RPMI7951 (cell line): ENCODE measurements around the gene FGF8. TPM values are rescaled to one million over a fixed set of nuclear protein-coding genes. Genes with fewer than 3 reads are reported as not detected.

Source experiments
- DNase-seq: peaks from one replicate; pipeline ENCODE4 v3.0.0-alpha.2; 2012; ENCODE audit warnings: low read depth
- total RNA-seq: library from RNA; depleted of rRNA; stranded (reverse); fragments of >200 nt; shearing (Covaris generic); gene quantifications from 2 replicates; pipeline ENCODE4 v1.2.3, GENCODE V29; 2014

FGF8 gene
- total RNA-seq, 1 experiment from 2014 or later: not detected

- no peak for DNase-seq
These were observed 6.3 kb upstream of the FGF8 start for GRCh38 chr10:101781984-101782810.

DNA sequence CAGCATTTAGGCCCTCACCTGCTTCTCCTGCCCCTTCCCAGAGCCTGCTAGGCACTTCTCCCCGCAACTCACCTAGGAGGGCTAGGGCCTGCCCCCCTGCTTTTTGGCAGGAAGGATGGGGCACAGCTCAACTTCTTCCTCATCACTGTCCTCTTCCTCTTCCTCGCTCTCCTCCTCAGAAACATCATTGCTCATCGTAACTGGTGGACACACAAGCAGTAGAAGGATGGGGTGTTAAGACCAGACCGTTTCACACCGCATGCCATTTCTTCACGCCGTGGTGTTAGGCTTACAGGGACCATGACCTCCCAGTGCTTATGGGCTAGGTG, 5.7 kb upstream of the FGF8 start:
- DNase-seq: no peak

GRCh38 chr10:101780818-101781654, 5.1 kb upstream of the FGF8 start:
- peak; percentile 44 for DNase-seq

DNA sequence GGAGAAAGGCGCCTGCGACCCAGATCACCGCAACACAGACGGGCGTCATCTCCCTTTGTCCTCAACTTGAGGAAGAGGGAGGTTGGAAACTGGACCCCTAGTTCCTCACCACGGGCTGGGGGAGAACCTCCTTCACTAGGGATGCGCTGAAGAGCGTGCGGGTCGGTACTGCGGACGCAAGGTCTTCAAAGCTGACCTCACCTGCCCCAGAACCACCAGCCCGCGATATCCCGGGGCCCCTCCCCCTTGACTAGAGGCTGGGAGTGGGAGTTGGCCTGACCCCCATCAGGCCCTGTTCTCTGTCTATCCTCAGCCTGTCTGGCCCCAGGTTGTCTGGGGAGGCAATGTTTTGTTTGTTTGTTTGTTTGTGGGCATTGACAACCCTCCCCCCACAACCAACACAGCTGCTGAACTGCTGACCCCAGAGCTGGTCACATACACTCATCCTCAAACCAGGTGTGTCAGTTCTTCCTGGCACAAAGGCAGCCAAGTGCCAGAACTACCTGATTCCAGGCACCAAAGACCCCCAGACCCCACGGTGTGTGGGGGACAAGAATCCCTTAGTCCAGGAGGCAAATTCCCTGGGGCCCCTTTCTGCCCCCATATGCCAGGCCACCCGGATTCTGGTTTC, 4.4 kb upstream of the FGF8 start:
- no peak for DNase-seq

- DNase-seq: peak; percentile 15
These were observed 3.8 kb upstream of the FGF8 start for GRCh38 chr10:101779544-101780186.

DNA sequence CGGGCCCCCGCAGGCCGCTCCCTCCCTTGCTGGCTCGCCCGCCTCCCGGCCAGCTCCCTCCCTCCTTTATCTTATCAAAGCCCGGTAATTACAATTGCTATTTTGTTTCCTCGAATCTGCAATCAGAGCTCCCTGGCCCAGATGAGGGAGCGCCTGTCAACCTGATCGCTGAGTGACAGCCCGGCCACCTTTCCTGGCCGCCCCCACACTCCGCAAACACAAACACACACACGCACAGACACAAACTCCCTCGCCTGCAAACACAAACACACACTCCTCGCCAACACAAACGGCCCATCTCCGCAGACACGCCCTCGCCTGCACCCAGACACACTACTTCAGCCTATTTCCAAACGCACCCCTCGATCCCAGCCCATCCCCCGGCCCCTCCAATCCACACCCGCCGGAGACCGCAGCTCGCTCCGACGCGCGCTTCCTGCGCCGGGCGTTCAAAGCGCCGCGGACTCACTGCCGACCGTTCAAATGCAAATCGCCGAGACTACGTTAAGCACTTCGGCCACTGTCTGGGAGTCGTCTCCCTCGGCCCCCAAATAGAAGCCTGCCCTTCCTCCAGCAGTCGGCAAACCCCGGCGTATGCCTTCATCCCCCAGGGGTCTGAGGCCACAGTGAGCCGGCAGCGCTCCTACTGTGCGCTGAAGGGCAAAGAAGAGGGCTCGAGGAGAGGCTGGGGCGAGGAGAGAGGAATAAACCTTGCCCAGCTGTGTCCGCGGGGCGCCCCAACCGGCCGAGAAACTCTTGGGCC, 3.0 kb upstream of the FGF8 start:
- no peak for DNase-seq

- no peak for DNase-seq
These were observed 2.4 kb upstream of the FGF8 start for GRCh38 chr10:101778151-101778780.

DNA sequence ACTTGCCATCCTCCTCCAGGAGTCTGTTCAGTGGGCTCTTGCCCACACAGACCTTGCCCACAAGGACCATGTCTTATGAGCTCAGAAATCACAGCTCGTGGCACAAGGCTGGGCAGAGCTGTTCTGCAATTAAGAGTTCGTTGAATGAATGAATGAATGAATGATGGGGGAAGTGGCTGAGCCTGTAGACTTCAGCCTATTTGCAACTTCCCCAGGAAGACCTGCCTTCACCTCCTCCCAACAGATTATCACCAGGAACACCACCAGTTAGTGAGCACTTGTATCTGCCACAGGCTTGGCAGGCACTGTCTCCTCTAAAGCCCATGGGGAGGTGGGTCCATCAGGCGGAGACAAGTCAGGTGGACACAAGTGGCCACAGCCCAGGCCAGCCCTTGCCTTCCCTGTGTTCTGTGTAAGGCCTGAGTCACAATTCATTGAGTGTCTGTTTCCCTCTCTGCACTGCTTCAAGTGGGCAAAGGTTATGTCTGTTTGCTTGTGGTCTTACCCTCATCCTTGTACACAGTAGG, 1.8 kb upstream of the FGF8 start:
- DNase-seq: no peak

DNA sequence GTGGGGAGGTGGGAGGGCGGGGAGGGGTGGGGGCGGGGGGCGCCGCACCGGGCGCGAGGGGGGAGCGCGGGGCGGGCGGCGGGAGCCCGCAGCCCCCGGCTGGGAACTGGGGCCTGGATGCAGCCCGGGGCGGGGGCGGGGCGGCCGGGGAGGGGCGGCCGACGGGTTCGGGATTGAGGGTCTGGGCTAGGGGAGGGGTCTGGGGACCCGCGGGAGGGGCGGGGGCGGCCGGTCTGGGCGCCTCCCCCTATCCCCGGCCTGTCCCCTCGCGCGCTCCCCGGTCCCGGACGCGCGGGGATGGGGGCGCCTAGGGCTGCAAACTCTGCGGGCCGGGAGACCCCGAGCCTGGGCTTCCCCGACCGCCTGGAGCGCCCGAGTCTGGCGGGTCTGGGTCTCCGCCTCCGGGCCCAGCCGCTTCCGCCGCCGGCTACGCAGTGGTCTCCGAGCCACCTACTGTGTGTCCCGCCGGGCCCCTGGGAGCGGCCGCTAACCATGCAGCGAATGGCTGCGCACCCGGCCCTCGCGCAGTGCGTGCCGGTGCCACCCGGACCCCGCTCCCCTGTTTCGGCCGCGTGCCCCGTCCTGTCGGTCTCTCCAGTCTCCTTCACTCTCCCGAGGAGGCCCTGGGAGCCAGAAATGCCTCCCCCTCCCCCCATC, 375 bp upstream of the FGF8 start:
- DNase-seq: no peak

- DNase-seq: no peak
These were observed 1.2 kb downstream of the FGF8 start for GRCh38 chr10:101774589-101775272.

- DNase-seq: no peak
These were observed 1.9 kb downstream of the FGF8 start for GRCh38 chr10:101773923-101774588.

DNA sequence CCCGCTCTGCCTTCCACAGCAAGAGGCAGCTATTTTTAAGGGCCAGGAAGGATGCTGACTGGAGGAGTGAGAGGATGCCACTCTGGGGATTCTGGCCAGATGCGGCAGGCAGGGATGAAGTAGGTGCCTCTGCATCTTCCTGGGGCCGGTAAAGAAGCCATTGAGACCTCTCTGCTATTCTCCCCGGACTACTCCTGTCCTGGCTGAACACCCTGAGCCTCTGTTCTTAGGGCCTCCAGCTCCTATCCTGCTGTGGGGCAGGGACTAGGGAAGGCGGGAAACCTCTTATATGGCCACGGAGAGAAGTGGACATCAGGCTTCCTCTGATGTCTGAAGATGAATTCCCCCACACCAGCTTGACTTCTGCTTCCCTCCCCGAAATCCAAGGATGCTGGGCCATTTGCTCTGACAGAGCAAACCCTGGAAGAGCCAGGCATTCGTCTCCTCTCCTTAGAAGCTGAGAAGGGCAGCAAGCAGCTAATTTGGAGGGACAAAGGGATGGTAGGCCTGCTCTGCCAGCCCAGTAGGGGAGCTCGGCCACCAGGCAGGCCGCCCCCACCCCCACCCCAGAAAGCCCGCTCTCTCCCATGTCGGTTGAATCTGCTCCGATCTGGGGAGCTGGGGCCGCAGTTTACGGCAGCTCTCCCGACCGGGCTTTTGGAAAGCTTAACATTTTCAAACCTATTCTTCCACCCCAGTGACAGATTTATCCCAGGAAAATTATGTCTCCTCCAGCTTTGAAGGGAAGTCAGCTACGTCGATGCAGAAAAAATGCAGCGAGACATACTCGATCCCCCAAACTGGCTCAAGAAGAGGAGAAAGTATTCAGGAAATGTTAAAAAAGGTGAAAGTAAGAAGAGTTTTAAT, 2.8 kb downstream of the FGF8 start:
- DNase-seq: no peak

DNA sequence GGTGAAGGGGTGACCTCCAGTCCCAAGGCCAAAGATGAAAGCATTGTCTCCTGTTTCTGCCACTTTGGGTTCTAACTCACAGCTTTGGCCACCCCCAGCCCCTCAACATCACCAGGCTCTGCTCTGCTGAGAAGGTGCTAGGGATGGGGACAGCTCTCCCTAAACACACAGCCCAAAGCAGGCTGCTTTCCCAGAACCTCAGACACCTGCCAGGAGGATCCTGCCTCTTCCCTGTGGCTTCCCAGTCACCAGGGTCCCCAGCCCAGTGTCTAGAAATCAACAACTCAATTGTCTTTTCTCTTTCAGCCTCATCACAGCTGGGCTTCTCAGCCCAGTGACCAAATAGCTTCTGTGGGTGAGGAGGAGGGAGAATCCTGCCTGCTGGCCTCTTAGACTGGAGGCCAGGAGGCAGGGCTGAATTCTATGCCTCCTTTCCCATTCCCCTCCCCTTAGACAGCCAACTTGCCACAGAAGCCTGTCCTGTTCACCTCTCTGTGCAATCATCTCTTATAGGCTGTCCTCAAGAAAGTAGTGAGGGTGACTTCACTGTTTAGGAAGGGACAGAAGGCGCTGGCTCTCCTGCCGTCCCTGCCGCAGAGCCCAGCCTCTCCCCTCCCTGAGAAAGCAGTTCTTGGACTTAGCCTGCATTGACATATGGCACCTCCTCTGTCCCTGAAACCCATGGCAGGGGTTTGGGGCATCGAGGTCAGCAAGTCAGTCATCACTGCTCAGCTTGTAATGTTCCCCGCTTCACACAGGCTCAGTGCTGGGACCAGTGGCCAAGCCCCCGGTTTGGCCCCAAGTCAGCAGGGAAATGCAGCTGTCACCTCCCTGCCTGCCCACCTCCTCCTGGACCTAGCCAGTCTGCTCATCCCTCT, 3.7 kb downstream of the FGF8 start:
- no peak for DNase-seq

DNA sequence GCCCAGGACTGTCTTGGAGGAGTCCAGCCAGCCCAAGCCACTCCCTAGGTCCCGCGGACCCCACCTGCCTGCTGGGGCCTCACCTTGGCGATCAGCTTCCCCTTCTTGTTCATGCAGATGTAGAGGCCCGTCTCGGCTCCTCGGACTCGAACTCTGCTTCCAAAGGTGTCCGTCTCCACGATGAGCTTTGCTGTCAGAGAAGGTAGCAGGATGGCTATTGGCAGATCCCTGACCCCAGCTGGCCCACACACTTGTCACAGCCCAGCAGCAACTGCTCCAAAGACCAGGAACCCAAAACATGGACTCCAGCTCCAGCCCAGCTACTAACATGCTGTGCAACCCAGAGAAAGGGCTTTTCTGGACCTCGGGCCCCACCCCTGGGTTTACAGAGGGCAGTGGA, 4.5 kb downstream of the FGF8 start:
- DNase-seq: no peak

DNA sequence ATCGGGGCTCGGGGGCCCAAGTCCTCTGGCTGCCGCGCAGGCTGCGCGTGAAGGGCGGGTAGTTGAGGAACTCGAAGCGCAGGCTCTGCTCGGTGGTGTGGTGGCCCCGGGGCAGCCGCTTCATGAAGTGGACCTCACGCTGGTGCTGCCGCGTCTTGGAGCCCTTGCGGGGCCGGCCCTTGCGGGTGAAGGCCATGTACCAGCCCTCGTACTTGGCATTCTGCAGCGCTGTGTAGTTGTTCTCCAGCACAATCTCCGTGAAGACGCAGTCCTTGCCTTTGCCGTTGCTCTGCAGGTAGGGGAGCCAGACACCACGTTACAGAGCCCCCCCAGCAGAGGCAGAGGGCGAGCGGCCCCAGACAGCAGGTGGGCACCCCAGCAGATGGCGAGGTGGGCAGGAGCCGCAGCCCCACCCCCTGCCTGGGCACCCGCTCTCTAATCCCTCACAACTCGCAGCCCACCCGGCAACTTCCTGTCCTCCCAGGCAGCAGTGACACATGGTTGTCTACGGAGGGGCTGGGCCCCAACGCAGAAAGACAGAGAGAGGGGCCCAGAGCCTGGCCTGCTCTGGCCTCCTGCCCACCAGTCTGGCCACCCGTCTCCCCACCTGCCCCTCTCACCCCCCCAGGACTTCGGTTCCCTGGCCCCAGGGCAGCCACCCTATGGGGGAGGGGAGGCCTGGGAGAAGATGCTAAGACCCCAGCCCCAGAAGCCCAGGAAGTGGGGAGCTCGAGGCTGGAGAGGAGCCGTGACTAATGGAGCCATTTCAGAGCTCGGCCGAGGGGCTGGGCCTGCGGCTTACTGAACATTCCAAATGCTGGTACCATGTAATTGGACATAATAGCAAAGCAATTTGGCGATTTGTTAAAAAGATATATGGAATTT, 5.3 kb downstream of the FGF8 start:
- no peak for DNase-seq
